Endothelial cell of umbilical vein (primary cell): Measurements from ENCODE around the gene GPX7. TPM values are rescaled to one million over a fixed set of nuclear protein-coding genes. Genes with fewer than 3 reads are reported as not detected.

Experiments
- BruUV-seq: library from RNA; stranded (reverse); fragments of 400-500 nt; replicated peaks from 2 replicates; lab custom pipeline; 2021; lab: Mats Ljungman, UMichigan
- CTCF ChIA-PET: fragments of 300-600, 350-600 bp; sonication (Branson Sonifier 250); formaldehyde crosslinking; loops from one replicate; lab custom pipeline; 2021; ENCODE audit warnings: antibody characterized with exemption, inconsistent platforms; lab: Charles Lee
- POLR2A ChIA-PET: fragments of 300-600, 350-600 bp; sonication (Branson Sonifier 250); formaldehyde crosslinking; loops from one replicate; lab custom pipeline; 2021; ENCODE audit warnings: antibody characterized with exemption, inconsistent platforms; lab: Charles Lee
- DNase-seq: peaks from one replicate; pipeline ENCODE4 v3.0.0-alpha.2; 2011; ENCODE audit warnings: low read depth, low spot score
- FAIRE-seq: peaks from 2 replicates; lab custom pipeline; 2011; peaks lifted over from hg19 to GRCh38; lab: Jason Lieb, UNC
- H2AFZ ChIP-seq: 2 replicates; pipeline ENCODE4 v1.6.0; 2012; ENCODE audit warnings: low read depth, low read length, control low read depth, inconsistent platforms
- H3K27ac ChIP-seq: 2 replicates; pipeline ENCODE4 v1.5.1; 2011; ENCODE audit warnings: low read depth, mild to moderate bottlenecking, control low read depth, low read length, moderate library complexity; ENCODE audit not compliant: insufficient read depth
- H3K27me3 ChIP-seq, 2 experiments: 2 replicates each; pipeline versions ENCODE4 v1.6.0 to v1.6.1; 2011; ENCODE audit warnings: low read length in 2 of 2, mixed read lengths in 1 of 2; ENCODE audit not compliant: control insufficient read depth in 2 of 2, insufficient read depth in 2 of 2
- H3K36me3 ChIP-seq, 2 experiments: 2 replicates in 1 of 2; 3 replicates in 1 of 2; pipeline ENCODE4 v1.5.1; 2011; ENCODE audit warnings: low read length in 2 of 2, mild to moderate bottlenecking in 1 of 2, moderate library complexity in 1 of 2; ENCODE audit not compliant: control insufficient read depth in 2 of 2, insufficient read depth in 2 of 2; ENCODE audit errors: extremely low read depth in 1 of 2
- H3K4me1 ChIP-seq: 3 replicates; pipeline ENCODE4 v1.5.1; 2011; ENCODE audit warnings: mild to moderate bottlenecking, low read length; ENCODE audit not compliant: control insufficient read depth, insufficient read depth; ENCODE audit errors: extremely low read depth
- H3K4me2 ChIP-seq: 2 replicates; pipeline ENCODE4 v1.6.1; 2011; ENCODE audit warnings: low read length, control low read depth, mixed read lengths; ENCODE audit not compliant: insufficient read depth
- H3K4me3 ChIP-seq, 3 experiments: fragments of 200-600 bp in 1 of 3; sonication (generic), shearing (Covaris generic) in 1 of 3; replicated peaks in 1 of 3; 2 replicates each; pipeline ENCODE4 v1.5.1; 2011 to 2016; ENCODE audit warnings: control low read depth in 3 of 3, low read length in 3 of 3, mild to moderate bottlenecking in 2 of 3, inconsistent platforms in 1 of 3, low read depth in 1 of 3, moderate library complexity in 1 of 3; ENCODE audit not compliant: insufficient read depth in 1 of 3
- H3K79me2 ChIP-seq: 2 replicates; pipeline ENCODE4 v1.6.0; 2012; ENCODE audit warnings: low read length, inconsistent platforms; ENCODE audit not compliant: control insufficient read depth, insufficient read depth
- H3K9ac ChIP-seq: replicated peaks from 2 replicates; pipeline ENCODE3; 2011; ENCODE audit warnings: low read length, control low read depth; ENCODE audit not compliant: insufficient read depth; ENCODE audit errors: extremely low read depth
- H3K9me1 ChIP-seq: replicated peaks from 3 replicates; pipeline ENCODE4 v1.6.0; 2011; ENCODE audit warnings: mild to moderate bottlenecking, low read length; ENCODE audit not compliant: control insufficient read depth, insufficient read depth; ENCODE audit errors: extremely low read depth
- H3K9me3 ChIP-seq: replicated peaks from 2 replicates; pipeline ENCODE4 v1.5.1; 2012; ENCODE audit warnings: low read length, inconsistent platforms; ENCODE audit not compliant: control insufficient read depth, insufficient read depth
- H4K20me1 ChIP-seq: replicated peaks from 2 replicates; pipeline ENCODE3; 2011; ENCODE audit warnings: mild to moderate bottlenecking, low read length; ENCODE audit not compliant: control insufficient read depth, insufficient read depth; ENCODE audit errors: extremely low read depth
- CTCF ChIP-seq, 2 donors: IDR thresholded peaks; 1 replicate in 1 of 2; 2 replicates in 1 of 2; pipeline ENCODE4 v1.5.1; 2011; ENCODE audit warnings: low read length in 2 of 2, mild to moderate bottlenecking in 2 of 2, moderate library complexity in 2 of 2, control low read depth in 1 of 2, inconsistent platforms in 1 of 2, low read depth in 1 of 2; ENCODE audit not compliant: insufficient read depth in 1 of 2; ENCODE audit errors: extremely low read depth in 1 of 2
- EZH2 ChIP-seq: IDR thresholded peaks from 2 replicates; pipeline ENCODE4 v1.6.1; 2012; ENCODE audit warnings: borderline replicate concordance, low read depth, mild to moderate bottlenecking, moderate library complexity, low read length, inconsistent platforms; ENCODE audit not compliant: severe bottlenecking
- FOS ChIP-seq: IDR thresholded peaks from 2 replicates; pipeline ENCODE4 v1.6.1; 2011; ENCODE audit warnings: mild to moderate bottlenecking, low read length, moderate library complexity, borderline replicate concordance; ENCODE audit not compliant: insufficient read depth
- GATA2 ChIP-seq: IDR thresholded peaks from 2 replicates; pipeline ENCODE4 v1.7.0; 2011; ENCODE audit warnings: low read depth, mild to moderate bottlenecking, moderate library complexity, mixed read lengths, low read length; ENCODE audit not compliant: insufficient read length, insufficient read depth
- JUN ChIP-seq: IDR thresholded peaks from 2 replicates; pipeline ENCODE4 v1.6.1; 2011; ENCODE audit warnings: borderline replicate concordance, low read depth; ENCODE audit not compliant: insufficient read length, insufficient read depth
- MAX ChIP-seq: IDR thresholded peaks from 2 replicates; pipeline ENCODE4 v1.6.1; 2011; ENCODE audit not compliant: insufficient read depth, insufficient read length
- MYC ChIP-seq: IDR thresholded peaks from one replicate; pipeline ENCODE4 v1.6.1; 2011; ENCODE audit warnings: mild to moderate bottlenecking, low read depth, low read length
- POLR2A ChIP-seq: IDR thresholded peaks from 2 replicates; pipeline ENCODE4 v1.6.1; 2012; ENCODE audit warnings: low read depth, mild to moderate bottlenecking, control low read depth, low read length
- POLR2AphosphoS5 ChIP-seq: IDR thresholded peaks from 2 replicates; pipeline ENCODE4 v1.6.1; 2012; ENCODE audit warnings: low read depth, mild to moderate bottlenecking, control low read depth, low read length, moderate library complexity; ENCODE audit not compliant: insufficient read depth
- dilution Hi-C: fragments of 300-500 bp; cut with MboI; formaldehyde crosslinking; loops from one replicate; pipeline ENCODE4 v1.15.0; 2019; ENCODE audit warnings: low sequenced_read_pairs; ENCODE audit not compliant: extremely low pct_ligation_motif_present
- intact Hi-C: fragments of 100-400 bp; cut with micrococcal nuclease; formaldehyde crosslinking; loops from one replicate; pipeline ENCODE4 v1.10.0; 2022
- polyA plus RNA-seq, 4 experiments: library from polyadenylated mRNA; depleted of rRNA in 3 of 4; stranded (reverse) in 3 of 4; unstranded in 1 of 4; fragments of >200 nt; gene quantifications; 2 replicates each; pipeline versions ENCODE4 v1.2.1 to v1.2.3, GENCODE V29; 2011 to 2012; ENCODE audit warnings: missing spikeins in 1 of 4
- total RNA-seq: library from RNA; stranded (reverse); gene quantifications from 2 replicates; pipeline ENCODE4 v1.2.3, GENCODE V29; 2021

GPX7 gene
- total and polyA plus RNA-seq, 2 donors (not counting 3 experiments of a cell fraction or from before 2014, with no cell fraction given): 8.9 to 25.7 TPM

- H3K9me3 ChIP-seq: no peaks in the 10 kb centered on the region
- no peaks in the 10 kb centered on the region for H3K79me2 ChIP-seq
- H3K4me1 ChIP-seq: no peaks in the 10 kb centered on the region
- no peak overlapping the region for H2AFZ ChIP-seq
- no peak for FAIRE-seq
- dilution Hi-C loops (no loop called here), intact Hi-C loops (no loop called here)
- no peak overlapping the region for H3K9ac ChIP-seq
- ChIA-PET POLR2A (no interaction called here), CTCF (no interaction called here)
- no peaks in the 10 kb centered on the region for H3K9me1 ChIP-seq
- no peak overlapping the region for H3K4me3 ChIP-seq
- H3K4me2 ChIP-seq: no peak overlapping the region
- no peak for DNase-seq
- H4K20me1 ChIP-seq: no peaks in the 10 kb centered on the region
- BruUV-seq: no TSS peak
- no peak overlapping the region for H3K27ac ChIP-seq
- peaks cover 9 to 14% of the 10 kb centered on the region in 2 experiments for H3K27me3 ChIP-seq
- no peaks in the 10 kb centered on the region for H3K36me3 ChIP-seq
- no peak for TF ChIP-seq JUN
- TF ChIP-seq CTCF (IDR thresholded peaks at IDR 0.05; ENCODE audit: extremely low read depth in 1 of 2, insufficient read depth in 1 of 2, low read depth in 1 of 2, low read length in 2 of 2): no peak
- no peak for TF ChIP-seq EZH2
- no peak for TF ChIP-seq MAX
- TF ChIP-seq FOS: no peak
- no peak for TF ChIP-seq POLR2A
- no peak for TF ChIP-seq POLR2AphosphoS5
- no peak for TF ChIP-seq MYC
- TF ChIP-seq GATA2: no peak
Measured at GRCh38 chr1:52580283-52580682, 21.9 kb upstream of the GPX7 start.
